Globus pallidus (tissue), 1 donor: Measurements from ENCODE around the gene GLP1R.
"Not testable (repeated sequence)": the region's sequence is repeated elsewhere in the genome, so short reads cannot be mapped to it uniquely, and the experiment has no call there.

Source experiments
- DNase-seq: peaks from one replicate; pipeline ENCODE4 v3.0.0-alpha.2; 2015; ENCODE audit warnings: low spot score

Gene GLP1R

DNA sequence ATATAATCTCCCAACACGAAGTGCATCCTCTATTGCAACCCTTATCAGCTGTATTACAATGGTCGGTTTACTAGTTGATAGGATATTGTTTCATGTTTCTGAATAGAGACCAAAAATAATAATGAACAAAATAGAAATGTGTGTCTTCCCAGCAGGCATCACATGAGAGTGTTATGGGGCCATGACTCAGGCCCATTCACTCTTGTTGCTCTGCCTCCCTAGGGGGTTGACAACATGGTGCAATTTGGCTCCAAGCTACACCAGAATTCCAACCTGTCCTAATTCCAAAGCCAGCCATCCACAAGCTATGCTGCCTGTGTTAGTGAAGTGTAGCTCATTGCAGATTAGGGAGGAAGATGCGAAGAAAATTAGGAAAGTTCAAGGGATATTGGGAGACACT lies 79.5 kb downstream of the GLP1R start:
- DNase-seq, result no peak

GRCh38 chr6:39128832-39129231 lies 80.3 kb downstream of the GLP1R start:
- DNase-seq, result no peak

DNA sequence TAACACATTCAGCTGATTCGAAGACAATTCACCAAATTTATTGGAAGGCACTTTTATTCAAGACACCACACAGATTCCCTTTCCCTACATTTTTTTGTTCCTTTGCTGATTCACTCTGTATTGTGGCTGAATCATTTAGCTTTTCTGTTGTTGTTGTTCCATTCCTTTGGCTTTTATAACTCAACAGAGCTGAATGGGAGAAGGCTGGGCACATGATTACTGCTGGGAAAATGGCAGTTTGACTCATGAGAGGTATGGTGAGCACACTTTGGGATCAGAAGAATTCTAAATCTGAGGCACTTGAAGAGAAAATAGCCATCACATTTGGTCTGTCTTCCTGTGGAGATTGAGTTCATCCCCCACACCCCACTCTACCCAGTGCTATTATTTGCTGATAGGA lies 82.1 kb downstream of the GLP1R start:
- DNase-seq, result no peak

- DNase-seq, result not testable (repeated sequence)
Measured at GRCh38 chr6:39134761-39135160, 86.2 kb downstream of the GLP1R start.

DNA sequence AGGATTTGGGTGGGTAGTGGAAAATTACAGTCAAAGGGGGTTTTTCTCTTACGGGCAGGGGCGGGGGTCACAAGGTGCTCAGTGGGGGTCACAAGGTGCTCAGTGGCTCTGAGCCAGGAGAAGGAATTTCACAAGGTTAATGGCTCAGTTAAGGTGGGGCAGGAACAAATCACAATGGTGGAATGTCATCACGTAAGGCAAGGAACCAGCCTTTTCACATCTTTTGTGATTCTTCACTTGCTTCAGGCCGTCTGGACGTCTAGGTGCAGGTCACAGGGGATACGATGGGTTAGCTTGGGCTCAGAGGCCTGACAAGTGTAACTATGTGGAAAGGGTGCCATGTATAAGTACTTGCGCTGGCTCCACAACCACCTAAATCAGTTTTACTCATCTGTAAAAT lies 87.6 kb downstream of the GLP1R start:
- not testable (repeated sequence) for DNase-seq

DNA sequence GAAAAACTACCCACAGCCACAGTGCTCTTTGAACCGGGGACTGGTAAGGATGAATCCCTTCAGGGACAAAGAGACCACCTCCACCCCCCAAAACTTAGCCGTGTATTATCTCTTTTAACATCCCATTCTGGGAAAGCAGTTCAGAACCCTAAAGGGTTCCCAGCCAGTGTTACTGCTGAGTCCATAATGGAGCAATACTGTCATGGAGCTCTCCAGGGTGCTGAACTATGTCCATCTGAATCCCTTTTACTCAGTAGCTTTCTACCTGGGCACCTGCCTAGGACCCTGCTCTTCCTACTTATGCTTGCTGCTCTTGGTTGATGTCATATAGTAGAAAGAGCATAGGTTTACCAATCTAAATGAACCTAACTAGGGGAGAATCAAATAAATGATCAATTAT lies 88.7 kb downstream of the GLP1R start:
- DNase-seq, result no peak
